AG20443 (cell line): Measurements from ENCODE around the gene CACNG1.

Experiments
- DNase-seq: peaks from one replicate; pipeline ENCODE4 v3.0.0; 2012; ENCODE audit warnings: low spot score, mixed read lengths

CACNG1 gene

GRCh38 chr17:67044016-67044772, at the start of gene CACNG1:
Gene CACNG1, plus strand, starts transcription at chr17:67044554. Its CDS starts 107 bp downstream, at chr17:67044661.
- DNase-seq = no peak

GRCh38 chr17:66994930-66995535, 49.3 kb upstream of the CACNG1 start:
- DNase-seq = no peak

GRCh38 chr17:66995944-66996343, 48.4 kb upstream of the CACNG1 start:
- DNase-seq = no peak

- DNase-seq = no peak
Observed at GRCh38 chr17:66996926-66997325, 47.4 kb upstream of the CACNG1 start.

- DNase-seq = no peak
Observed at GRCh38 chr17:67003231-67003630, 41.1 kb upstream of the CACNG1 start.

GRCh38 chr17:67004181-67004580, 40.2 kb upstream of the CACNG1 start:
- no peak for DNase-seq

GRCh38 chr17:67007266-67007665, 37.1 kb upstream of the CACNG1 start:
- DNase-seq = no peak

GRCh38 chr17:67008101-67008500, 36.3 kb upstream of the CACNG1 start:
- no peak for DNase-seq

- DNase-seq = no peak
Observed at GRCh38 chr17:67011527-67012175, 32.7 kb upstream of the CACNG1 start.

- no peak for DNase-seq
Observed at GRCh38 chr17:67013891-67014290, 30.5 kb upstream of the CACNG1 start.

GRCh38 chr17:67015001-67015400, 29.4 kb upstream of the CACNG1 start:
- no peak for DNase-seq

GRCh38 chr17:67016039-67016762, 28.2 kb upstream of the CACNG1 start:
- DNase-seq = no peak

- no peak for DNase-seq
Observed at GRCh38 chr17:67017910-67018309, 26.4 kb upstream of the CACNG1 start.

GRCh38 chr17:67018471-67019434, 25.6 kb upstream of the CACNG1 start:
- DNase-seq = no peak

- DNase-seq = no peak
Observed at GRCh38 chr17:67019809-67020208, 24.5 kb upstream of the CACNG1 start.

GRCh38 chr17:67020293-67020766, 24.0 kb upstream of the CACNG1 start:
- no peak for DNase-seq

- DNase-seq = no peak
Observed at GRCh38 chr17:67021196-67021595, 23.2 kb upstream of the CACNG1 start.

- no peak for DNase-seq
Observed at GRCh38 chr17:67021743-67022450, 22.5 kb upstream of the CACNG1 start.

GRCh38 chr17:67022451-67022810, 21.9 kb upstream of the CACNG1 start:
- no peak for DNase-seq

- DNase-seq = no peak
Observed at GRCh38 chr17:67024736-67025135, 19.6 kb upstream of the CACNG1 start.
